Skeletal muscle cell (primary cell): ENCODE results near the gene CUBN.

ENCODE experiments used
- DNase-seq: peaks from one replicate; pipeline ENCODE4 v3.0.0-alpha.2; 2010; ENCODE audit warnings: low read depth
- H3K4me3 ChIP-seq: 2 replicates; pipeline ENCODE4 v1.5.1; 2011; ENCODE audit warnings: low read depth, mild to moderate bottlenecking, control low read depth, low read length, moderate library complexity

Gene CUBN

GRCh38 chr10:17003651-17004286, 125.8 kb downstream of the CUBN start:
- DNase-seq, result no peak
- no peak overlapping the region for H3K4me3 ChIP-seq

- DNase-seq, result peak; percentile 81
- H3K4me3 ChIP-seq, result no peak overlapping the region
These were observed 126.5 kb downstream of the CUBN start for GRCh38 chr10:17003151-17003550.

GRCh38 chr10:17001961-17002749, 127.5 kb downstream of the CUBN start:
- DNase-seq, result peak; percentile 98
- H3K4me3 ChIP-seq, result no peak overlapping the region

GRCh38 chr10:17001297-17001744, 128.3 kb downstream of the CUBN start:
- DNase-seq, result no peak
- no peak overlapping the region for H3K4me3 ChIP-seq

GRCh38 chr10:16999665-17000451, 129.8 kb downstream of the CUBN start:
- no peak overlapping the region for H3K4me3 ChIP-seq
- peak; percentile 85 for DNase-seq

- H3K4me3 ChIP-seq, result no peak overlapping the region
- no peak for DNase-seq
These were observed 133.1 kb downstream of the CUBN start for GRCh38 chr10:16996530-16996964.

DNA sequence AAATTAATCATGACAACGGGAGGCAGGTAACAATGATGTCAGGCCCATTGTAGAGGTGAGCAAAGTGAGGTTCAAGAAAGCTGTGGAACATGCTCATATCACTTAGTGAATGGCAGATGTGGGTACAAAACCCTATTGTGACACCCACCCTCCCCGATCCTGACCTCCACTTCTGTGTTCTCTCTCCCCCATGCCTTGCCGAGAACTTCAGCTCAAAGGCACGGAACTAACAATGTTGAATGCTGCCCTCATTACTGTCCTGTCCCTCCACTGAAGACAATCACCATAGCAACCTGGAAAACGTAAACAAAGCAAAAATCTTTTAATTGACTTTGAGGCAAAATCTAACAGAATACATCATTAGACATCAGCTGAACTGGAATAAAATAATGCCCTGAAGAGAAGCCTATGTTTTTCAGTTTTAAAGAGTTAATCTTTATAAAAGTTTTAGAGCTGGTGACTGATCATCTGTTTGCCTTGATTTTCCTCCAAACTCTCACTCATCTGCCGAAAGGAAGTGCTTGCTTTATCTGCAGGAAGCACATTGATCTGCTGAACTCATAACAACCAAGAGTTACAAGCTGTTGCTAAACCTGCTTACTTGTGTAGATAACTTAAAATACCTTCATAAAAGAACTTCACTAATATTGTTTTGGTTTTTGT, 133.6 kb downstream of the CUBN start:
- H3K4me3 ChIP-seq, result no peak overlapping the region
- no peak for DNase-seq

GRCh38 chr10:16993186-16993585, 136.4 kb downstream of the CUBN start:
- no peak overlapping the region for H3K4me3 ChIP-seq
- DNase-seq, result no peak

- no peak for DNase-seq
- H3K4me3 ChIP-seq, result peak overlapping the region; percentile 20
These were observed 136.9 kb downstream of the CUBN start for GRCh38 chr10:16992611-16993119.

DNA sequence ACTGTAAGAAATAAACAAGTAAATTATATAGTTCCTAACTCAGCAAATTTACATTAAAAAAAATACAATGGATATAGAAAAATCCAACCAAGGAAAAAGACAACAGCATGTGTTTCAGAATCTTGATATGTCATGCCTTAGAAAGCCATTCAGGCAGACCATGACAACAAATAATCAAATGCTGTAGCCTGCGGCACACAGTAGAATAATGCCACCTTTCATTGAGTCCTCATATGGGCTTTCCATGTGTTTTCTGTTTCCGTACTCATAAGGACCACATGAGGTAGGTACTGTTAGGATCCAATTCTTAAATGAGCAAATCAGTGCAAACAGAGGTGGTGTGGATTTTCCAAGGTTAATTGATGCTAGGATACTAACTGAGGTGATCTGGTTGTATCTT, 138.6 kb downstream of the CUBN start:
- DNase-seq, result no peak

GRCh38 chr10:16989826-16990293, 139.8 kb downstream of the CUBN start:
- no peak overlapping the region for H3K4me3 ChIP-seq
- no peak for DNase-seq

More for the DNA sequence above, 138.6 kb downstream of the CUBN start:
- no peak overlapping the region for H3K4me3 ChIP-seq

GRCh38 chr10:16988900-16989299, 140.7 kb downstream of the CUBN start:
- H3K4me3 ChIP-seq, result no peak overlapping the region
- DNase-seq, result no peak

GRCh38 chr10:16987976-16988610, 141.5 kb downstream of the CUBN start:
- DNase-seq, result no peak
- no peak overlapping the region for H3K4me3 ChIP-seq

- no peak for DNase-seq
- H3K4me3 ChIP-seq, result no peak overlapping the region
These were observed 142.4 kb downstream of the CUBN start for GRCh38 chr10:16987206-16987621.

- no peak overlapping the region for H3K4me3 ChIP-seq
- no peak for DNase-seq
These were observed 143.0 kb downstream of the CUBN start for GRCh38 chr10:16986406-16987205.

DNA sequence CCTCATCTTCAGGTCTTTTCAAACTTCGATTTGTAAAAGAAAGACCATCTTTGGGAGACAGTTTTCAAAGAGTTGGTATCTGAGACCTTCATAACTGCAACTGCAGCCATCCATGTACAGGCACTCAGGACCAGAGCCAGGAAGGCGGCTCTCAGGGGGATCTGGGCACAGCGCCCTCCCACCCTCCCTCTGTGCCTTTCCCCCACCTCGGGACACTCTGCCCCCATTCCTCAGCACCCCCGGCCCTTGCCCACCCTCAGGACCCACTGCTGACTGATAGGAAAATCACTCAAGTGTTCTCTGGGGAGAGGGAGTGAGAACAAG, 143.6 kb downstream of the CUBN start:
- DNase-seq, result no peak

DNA sequence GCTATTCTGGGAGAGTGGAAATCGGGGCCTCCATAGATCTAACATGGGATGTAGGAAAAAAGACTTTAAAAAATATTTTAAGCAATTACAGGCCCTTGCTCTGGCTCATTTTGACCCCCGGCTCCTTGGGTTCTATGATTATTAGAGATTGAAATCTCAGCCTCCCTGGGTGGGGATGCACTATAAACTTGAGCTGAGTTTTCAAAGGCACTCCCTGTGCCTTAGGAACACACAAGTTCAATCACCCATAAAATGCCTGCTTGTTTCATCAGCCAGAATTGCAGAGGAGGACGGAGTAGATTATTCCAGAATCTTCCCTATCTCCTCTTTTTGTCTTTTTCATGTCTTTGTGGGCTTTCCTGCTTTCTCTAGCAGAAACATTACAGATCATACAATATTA, 145.4 kb downstream of the CUBN start:
- no peak overlapping the region for H3K4me3 ChIP-seq
- DNase-seq, result no peak

More for the DNA sequence above, 143.6 kb downstream of the CUBN start:
- no peak overlapping the region for H3K4me3 ChIP-seq

DNA sequence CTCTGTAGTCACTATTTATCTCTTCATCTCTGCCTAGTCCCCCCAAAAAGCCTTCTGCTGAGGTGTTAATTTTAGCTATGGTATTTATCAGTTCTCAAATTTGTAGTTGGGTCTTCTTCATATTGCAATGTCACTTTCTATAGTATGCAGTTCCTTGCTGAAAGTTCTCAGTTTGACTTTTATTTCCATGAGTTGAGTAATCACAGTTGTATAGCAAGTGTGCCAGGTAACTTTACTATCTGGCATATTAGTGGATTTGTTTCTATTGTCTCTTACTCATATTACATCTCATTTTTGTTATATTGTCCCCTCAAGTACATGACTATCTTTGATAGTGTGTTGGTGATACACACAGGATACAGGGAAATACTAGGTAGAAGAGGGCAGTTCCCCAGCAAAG, 152.8 kb downstream of the CUBN start:
- H3K4me3 ChIP-seq, result no peak overlapping the region
- DNase-seq, result no peak
